Measurements from ENCODE around the gene SYT7.

GRCh38 chr11:61489833-61490721 is 90.8 kb downstream of the SYT7 start:
- TF ChIP-seq POLR2A (IDR thresholded peaks at IDR 0.05; ENCODE audit: low read depth) (no peak), CTCF (IDR thresholded peaks at IDR 0.05) (no peak)

All from esophagus muscularis mucosa (tissue), 3 donors.